AG10803 (cell line): ENCODE data around the gene TCERG1L.

Source experiments
- DNase-seq: peaks from one replicate; pipeline ENCODE4 v3.0.0; 2010; ENCODE audit warnings: low read depth
- H3K4me3 ChIP-seq: 2 replicates; pipeline ENCODE4 v1.5.1; 2011; ENCODE audit warnings: mild to moderate bottlenecking, low read length, control low read depth
- CTCF ChIP-seq: conservative IDR thresholded peaks from 2 replicates; pipeline ENCODE4 v1.5.1; 2011; ENCODE audit warnings: mild to moderate bottlenecking, low read length, control low read depth, inconsistent platforms

The TCERG1L gene

DNA sequence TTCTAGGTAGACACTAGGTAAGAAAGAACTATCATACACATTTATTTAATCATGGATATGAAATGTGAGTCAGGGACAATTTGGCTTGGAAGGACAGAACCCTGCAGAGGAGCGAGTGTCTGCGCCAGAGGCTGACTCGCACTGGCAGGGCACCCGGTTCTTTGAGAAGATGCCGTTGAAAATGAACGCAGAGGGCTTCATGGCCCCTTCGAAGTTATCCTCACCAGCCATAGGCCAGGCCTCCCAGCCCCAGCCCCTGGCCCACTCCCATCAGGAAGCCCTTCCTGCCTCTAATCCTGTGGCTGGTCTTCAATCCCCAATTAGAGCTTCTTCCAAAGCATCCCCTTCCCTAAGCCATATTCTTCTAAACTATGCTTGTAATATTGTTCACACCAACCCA is 239.8 kb downstream of the TCERG1L start:
- DNase-seq, result no peak

DNA sequence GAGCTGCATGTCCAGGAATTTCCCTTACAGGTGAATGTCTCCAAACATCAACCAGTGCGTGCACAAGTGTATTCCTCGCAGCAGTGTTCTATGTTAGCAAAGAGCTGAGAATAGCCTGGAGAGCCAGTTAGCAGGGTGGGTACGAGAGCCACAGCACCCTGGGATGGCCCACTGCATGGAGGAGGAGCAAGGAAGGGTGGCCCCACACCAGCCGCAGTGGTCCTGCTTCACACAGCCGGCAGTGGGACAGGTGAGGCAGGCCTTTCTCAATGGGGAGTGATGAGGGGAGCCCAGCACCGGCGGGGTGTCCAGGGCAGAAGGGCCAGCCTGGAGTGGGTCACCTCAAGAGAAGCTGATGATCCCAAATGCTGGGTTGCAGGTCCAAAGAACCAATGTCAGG is 240.7 kb downstream of the TCERG1L start:
- DNase-seq, result no peak
- no peak for TF ChIP-seq CTCF
- no peak overlapping the region for H3K4me3 ChIP-seq

More for the DNA sequence above, 239.8 kb downstream of the TCERG1L start:
- TF ChIP-seq CTCF, result no peak
- H3K4me3 ChIP-seq, result no peak overlapping the region

DNA sequence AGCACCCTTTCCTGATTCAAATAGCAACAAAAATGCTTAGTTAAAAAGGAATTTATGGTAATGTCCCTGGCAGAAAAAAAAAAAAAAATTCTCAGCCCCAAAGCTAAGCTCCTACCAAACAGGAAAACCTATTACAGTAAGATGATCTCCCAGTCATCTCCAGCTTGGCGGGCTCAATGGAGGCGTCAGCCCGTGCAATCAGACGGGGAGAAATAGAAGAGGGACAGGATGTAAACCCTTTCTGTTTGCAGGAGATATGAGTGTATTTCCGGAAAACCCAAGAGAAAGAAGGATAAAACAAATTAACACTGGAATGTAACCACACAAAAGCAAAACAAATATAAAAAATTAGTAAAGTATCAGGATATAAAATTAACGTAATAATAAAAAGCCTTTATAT is 242.8 kb downstream of the TCERG1L start:
- no peak for DNase-seq
- TF ChIP-seq CTCF, result no peak
- no peak overlapping the region for H3K4me3 ChIP-seq

DNA sequence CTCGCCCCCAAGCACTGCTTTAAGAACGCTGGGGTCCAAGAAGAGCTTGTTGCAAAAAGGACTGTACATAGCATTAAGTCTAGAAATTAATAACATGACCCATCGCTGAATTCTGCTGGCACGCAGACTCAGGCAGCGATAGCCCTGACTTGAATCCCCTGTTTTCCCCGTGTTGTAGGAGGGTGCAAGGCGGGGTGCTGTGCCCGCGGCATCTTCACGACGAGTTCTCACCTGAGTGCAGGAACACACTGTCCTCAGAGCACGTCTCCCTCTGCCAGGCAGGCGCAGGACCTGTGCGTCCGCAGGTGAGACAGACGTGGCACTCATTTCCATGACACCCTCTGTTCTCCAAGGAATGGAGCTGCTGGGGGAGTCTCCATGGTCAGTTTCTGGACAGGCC is 243.2 kb downstream of the TCERG1L start:
- DNase-seq, result no peak
- H3K4me3 ChIP-seq, result no peak overlapping the region
- TF ChIP-seq CTCF, result no peak

- no peak for DNase-seq
- H3K4me3 ChIP-seq, result no peak overlapping the region
- no peak for TF ChIP-seq CTCF
These were observed 243.8 kb downstream of the TCERG1L start for GRCh38 chr10:131067690-131068089.

DNA sequence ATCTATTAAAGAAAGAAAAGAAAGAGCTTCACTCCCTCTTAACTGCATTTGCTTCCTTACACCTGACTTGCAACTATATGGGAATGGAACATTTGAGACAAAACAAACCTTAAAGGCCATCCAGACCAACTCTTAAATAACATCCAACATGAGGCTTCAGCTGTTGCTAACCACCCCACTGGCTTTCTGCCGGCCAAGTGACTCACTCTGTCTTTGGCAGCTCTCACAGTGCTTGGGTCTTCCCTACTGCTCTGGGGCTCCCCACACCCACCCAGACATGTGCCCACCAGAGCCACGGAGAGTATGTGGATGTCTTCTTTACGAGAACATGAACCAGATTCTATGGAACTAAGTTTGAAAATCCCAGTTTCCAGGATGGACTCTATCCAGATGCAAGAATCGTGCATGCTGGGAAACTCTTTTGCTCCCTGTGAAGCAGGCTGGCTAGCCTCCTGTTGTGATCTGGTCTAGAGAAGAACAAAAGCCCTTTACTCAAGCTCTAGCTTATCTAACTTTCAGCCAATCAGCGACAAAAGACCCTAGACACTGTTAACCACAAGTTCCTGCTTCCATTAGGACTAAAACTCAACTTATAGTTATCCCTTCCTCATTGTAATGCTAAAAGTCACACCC is 245.7 kb downstream of the TCERG1L start:
- no peak for TF ChIP-seq CTCF
- no peak overlapping the region for H3K4me3 ChIP-seq
- DNase-seq, result no peak

DNA sequence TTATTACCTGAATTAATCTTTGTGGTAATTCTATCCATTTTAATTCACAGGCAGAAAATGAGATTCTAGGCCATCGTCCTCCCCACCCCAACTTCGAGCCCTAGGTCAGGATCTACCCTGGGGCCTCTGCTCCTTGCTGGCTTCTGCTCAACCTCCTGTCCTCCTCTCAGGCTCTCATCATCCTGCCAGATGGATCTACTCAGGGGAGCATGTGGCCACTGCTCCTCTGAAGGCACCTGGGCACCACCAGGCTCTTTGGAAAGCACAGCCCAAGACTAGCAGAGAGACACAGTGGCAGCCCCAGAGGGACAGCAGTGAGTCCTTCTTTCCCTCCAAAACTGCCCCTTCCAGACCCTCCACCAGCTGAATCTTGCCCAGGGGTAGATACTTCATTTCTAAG is 248.2 kb downstream of the TCERG1L start:
- TF ChIP-seq CTCF, result no peak
- no peak overlapping the region for H3K4me3 ChIP-seq
- no peak for DNase-seq
